Right lobe of liver (tissue), 6 donors: Measurements from ENCODE around the gene ZNF562. TPM values are rescaled to one million over a fixed set of nuclear protein-coding genes. Genes with fewer than 3 reads are reported as not detected.
A peak's percentile ranks its signal among the peaks of the same experiment; 100 is the strongest.
"Not testable (repeated sequence)": the region's sequence is repeated elsewhere in the genome, so short reads cannot be mapped to it uniquely, and the experiment has no call there.

ENCODE experiments used
- ATAC-seq, 4 donors: fragments of 200-7000 bp; cut with Tn5 transposase; one replicate each; pipeline ENCODE4 v1.9.1; 2020; ENCODE audit warnings: mild to moderate bottlenecking in 4 of 4, moderate library complexity in 4 of 4
- DNase-seq, 3 donors: peaks; one replicate each; pipeline ENCODE4 v3.0.0-alpha.2; 2020
- H3K27ac ChIP-seq, 3 donors: fragments of 200-600 bp; one replicate each; pipeline ENCODE4 v1.8.0; 2022
- H3K27me3 ChIP-seq, 2 donors: fragments of 200-600 bp; one replicate each; pipeline ENCODE4 v1.8.0; 2022
- H3K36me3 ChIP-seq, 4 donors: fragments of 200-600 bp; sonication (generic) in 1 of 4; one replicate each; pipeline versions ENCODE4 v1.5.1 to v1.8.0; 2017 to 2022; ENCODE audit warnings: control low read depth in 1 of 4
- H3K4me1 ChIP-seq, 4 donors: fragments of 200-600 bp; sonication (generic) in 1 of 4; one replicate each; pipeline versions ENCODE4 v1.5.1 to v1.8.0; 2017 to 2022; ENCODE audit warnings: control low read depth in 1 of 4
- H3K4me3 ChIP-seq, 3 donors: fragments of 200-600 bp; one replicate each; pipeline ENCODE4 v1.8.0; 2022
- H3K9me3 ChIP-seq, 4 donors: fragments of 200-600 bp; sonication (generic) in 1 of 4; one replicate each; pipeline versions ENCODE4 v1.5.1 to v1.8.0; 2017 to 2022; ENCODE audit warnings: control low read depth in 1 of 4
- CTCF ChIP-seq, 4 donors: fragments of 200-600 bp in 3 of 4; fragments of 450-650 bp in 1 of 4; IDR thresholded peaks; one replicate each; pipeline versions ENCODE4 v1.5.1 to v1.8.0; 2016 to 2022; ENCODE audit warnings: antibody characterized with exemption in 4 of 4, mild to moderate bottlenecking in 2 of 4
- POLR2A ChIP-seq: fragments of 450-650 bp; IDR thresholded peaks from one replicate; pipeline ENCODE4 v1.6.1; 2017; ENCODE audit warnings: antibody characterized with exemption, mild to moderate bottlenecking
- WGBS: methylation state at CpG from one replicate; pipeline ENCODE4 v1.1.6; 2018; ENCODE audit warnings: low coverage, low lambda C conversion rate; ENCODE audit not compliant: insufficient coverage; ENCODE audit errors: missing lambda C conversion rate; 5-methylcytosine and 5-hydroxymethylcytosine counted together
- intact Hi-C, 2 donors: fragments of 100-400 bp; cut with DNase I; formaldehyde crosslinking; loops; one replicate each; pipeline versions ENCODE4 v1.11.2 to v1.14.1; 2022
- total RNA-seq, 6 experiments: library from RNA; depleted of rRNA in 2 of 6; stranded (reverse); fragments of >200 nt in 2 of 6; fragmentation: NEBNext Ultra II Directional in 3 of 6; extraction: Animal tissue kit (Norgen Biotek cat#: 25700) in 3 of 6; gene quantifications; one replicate each; pipeline versions ENCODE4 v1.1.0 to v1.2.4, GENCODE V29; 2016 to 2023
- donor health status: DM: no; HTN: yes; CAD: no.
- donor health status: DM: no; HTN: no; CAD: no.
- donor health status: DM: no; HTN: no; CAD: no.
- donor health status: DM: no; HTN: yes; CAD: no.
- donor health status: DM: no; HTN: yes; CAD: no.

The ZNF562 gene
- total RNA-seq, 6 experiments from 2014 or later = 10.6 to 14.6 (median 11.3) TPM

DNA sequence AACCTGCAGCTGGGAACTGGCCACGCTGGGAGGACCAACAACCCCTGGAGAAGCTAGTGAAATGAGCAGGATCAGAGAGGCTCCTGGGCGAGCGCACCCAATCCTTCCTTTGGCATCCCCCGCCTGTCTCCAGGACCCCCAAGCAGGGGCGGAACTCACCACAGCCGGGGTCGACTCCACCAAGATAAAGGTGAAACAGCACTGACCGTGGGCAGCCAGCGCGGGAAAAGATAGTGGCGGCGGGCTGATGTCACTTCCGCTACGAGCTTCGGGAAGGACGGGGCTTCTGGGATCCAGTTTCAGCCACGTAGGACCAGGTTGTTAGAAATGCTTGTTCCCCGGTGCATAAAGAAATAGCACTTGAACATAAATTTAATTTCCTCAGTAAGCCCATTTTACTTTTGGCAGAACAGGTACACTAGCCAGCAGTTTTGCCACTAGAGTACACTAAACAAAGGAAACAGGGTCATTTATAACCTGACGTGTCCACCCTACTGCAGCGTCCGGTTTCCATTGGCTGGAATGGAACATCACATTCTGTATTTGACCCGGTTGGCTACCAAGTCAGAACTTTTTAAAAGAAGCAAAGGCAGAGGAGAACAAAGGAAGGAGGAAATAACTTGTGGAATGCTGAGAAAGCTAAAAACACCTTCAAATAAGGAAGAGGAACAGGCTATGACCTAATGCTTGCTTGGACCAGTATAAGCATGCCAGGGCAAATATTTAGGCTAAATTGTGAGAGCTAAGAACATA, 25.5 kb upstream of the ZNF562 start:
- no peak for TF ChIP-seq CTCF (IDR thresholded peaks at IDR 0.05)
- no peak for TF ChIP-seq POLR2A
- Histone ChIP-seq H3K36me3 (no peaks in the 10 kb centered on the region), H3K4me1 (no peaks in the 10 kb centered on the region), H3K27ac (no peak overlapping the region), H3K9me3 (no peaks in the 10 kb centered on the region), H3K4me3 (no peak overlapping the region), H3K27me3 (no peaks in the 10 kb centered on the region)
- no peak for ATAC-seq
- intact Hi-C loops = no loop called here
- DNase-seq = no peak
- 86% methylated on average over 17 of the region's 22 CpGs for WGBS

DNA sequence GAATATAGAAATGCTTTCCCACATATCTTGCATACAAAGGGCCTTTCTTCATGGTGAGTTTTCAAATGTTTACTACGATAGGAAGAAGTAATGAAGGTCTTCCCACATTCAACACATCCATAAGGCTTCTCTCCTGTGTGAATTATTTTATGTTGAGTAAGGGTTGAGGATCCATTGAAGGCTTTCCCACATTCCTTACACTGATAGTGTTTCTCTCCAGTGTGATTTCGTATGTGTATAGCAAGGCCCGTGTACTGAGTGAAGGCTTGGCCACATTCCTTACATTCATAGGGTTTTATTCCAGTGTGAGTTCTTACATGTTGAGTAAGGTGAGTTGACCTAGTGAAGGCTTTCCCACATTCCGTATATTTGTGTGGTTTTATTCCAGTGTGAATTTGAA, 15.4 kb upstream of the ZNF562 start:
- WGBS = 58% methylated on average over 4 of the region's 4 CpGs
- H3K9me3 ChIP-seq, DNase-seq, intact Hi-C loops, H3K27me3 ChIP-seq, H3K36me3 ChIP-seq, H3K4me3 ChIP-seq, ATAC-seq, H3K27ac ChIP-seq, H3K4me1 ChIP-seq: not testable (repeated sequence)

DNA sequence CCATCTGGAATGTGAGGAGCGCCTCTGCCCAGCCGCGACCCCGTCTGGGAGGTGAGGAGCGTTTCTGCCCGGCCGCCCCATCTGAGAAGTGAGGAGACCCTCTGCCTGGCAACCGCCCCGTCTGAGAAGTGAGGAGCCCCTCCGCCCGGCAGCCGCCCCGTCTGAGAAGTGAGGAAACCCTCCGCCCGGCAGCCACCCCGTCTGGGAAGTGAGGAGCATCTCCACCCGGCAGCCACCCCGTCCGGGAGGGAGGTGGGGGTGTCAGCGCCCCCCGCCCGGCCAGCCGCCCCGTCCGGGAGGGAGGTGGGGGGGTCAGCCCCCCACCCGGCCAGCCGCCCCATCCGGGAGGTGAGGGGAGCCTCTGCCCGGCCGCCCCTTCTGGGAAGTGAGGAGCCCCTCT, 5.1 kb upstream of the ZNF562 start:
- 100% methylated on average over 2 of the region's 30 CpGs for WGBS
- H3K4me1 ChIP-seq, H3K9me3 ChIP-seq, DNase-seq, H3K36me3 ChIP-seq, H3K4me3 ChIP-seq, intact Hi-C loops, ATAC-seq, H3K27ac ChIP-seq, H3K27me3 ChIP-seq: not testable (repeated sequence)

DNA sequence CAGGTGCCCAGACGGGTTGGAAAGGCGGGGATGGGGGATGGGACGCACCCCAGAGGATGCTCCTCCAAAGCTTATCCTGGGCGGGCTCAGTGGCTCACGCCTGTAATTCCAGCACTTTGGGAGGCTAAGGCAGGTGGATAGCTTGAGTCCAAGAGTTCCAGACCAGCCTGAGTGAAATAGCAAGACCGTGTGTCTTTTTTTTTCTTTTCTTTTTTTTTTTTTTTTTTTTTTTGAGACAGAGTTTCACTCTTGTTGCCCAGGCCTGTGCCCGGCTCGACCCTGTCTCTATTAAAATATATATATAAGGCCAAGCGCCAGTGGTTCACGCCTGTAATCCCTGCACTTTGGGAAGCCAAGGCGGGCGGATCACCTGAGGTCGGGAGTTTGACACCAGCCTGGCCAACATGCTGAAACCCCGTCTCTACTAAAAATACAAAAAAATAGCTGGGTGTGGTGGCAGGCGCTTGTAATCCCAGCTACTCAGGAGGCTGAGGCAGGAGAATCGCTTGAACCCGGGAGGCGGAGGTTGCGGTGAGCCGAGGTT, 530 bp upstream of the ZNF562 start:
- ATAC-seq, intact Hi-C loops, H3K27me3 ChIP-seq, H3K36me3 ChIP-seq, H3K4me1 ChIP-seq: not testable (repeated sequence)
- DNase-seq = peak in 1 of 3 donors; percentile 77
- WGBS = 59% methylated on average over 14 of the region's 20 CpGs
- Histone ChIP-seq H3K4me3 (peak overlapping the region; percentile 68 to 92 (median 76)), H3K9me3 (peaks cover 0 to 12% (median 6%) of the 10 kb centered on the region in 4 donors), H3K27ac (peak overlapping the region; percentile 86 to 93 (median 93))

DNA sequence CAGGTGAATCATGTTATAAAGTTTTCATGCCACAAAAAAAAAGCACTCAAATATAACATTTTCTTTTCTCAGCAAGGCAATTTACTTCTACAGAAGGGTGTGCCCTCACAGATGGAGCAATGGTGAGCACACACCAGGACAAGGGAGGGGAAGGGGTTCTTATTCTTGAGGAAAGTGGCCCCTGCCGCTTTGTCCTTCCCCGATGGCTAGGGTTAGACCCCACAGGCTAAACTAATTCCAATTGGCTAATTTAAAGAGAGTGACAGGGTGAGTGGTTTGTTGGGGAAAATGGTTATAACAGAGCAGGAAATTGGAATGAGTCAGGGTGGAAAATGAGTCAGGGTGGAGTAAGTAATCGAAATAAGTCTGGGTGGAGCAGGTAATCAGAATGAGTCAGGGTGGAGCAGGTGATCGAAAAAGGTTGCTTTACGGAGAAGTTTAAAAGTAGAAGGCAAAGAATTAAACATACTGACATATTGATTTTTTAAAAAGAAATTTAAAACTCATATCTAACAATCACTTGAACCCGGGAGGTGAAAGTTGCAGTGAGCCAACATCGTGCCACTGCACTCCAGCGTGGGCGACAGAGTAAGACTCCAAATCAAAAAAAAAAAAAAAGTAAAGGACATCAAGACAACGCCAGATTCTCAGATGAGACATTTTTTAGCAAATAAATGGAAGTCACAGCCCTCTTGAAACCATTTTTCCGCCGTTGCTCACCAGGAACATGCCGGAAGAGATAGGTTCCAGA, 813 bp downstream of the ZNF562 start:
- ATAC-seq = no peak
- Histone ChIP-seq H3K36me3 (peaks cover 0 to 8% (median 0%) of the 10 kb centered on the region in 4 donors), H3K27ac (peak overlapping the region; percentile 86 to 93 (median 93)), H3K27me3 (no peaks in the 10 kb centered on the region), H3K9me3 (peaks cover 0 to 12% (median 6%) of the 10 kb centered on the region in 4 donors), H3K4me1 (peaks cover 0 to 4% (median 0%) of the 10 kb centered on the region in 4 donors), H3K4me3 (peak overlapping the region; percentile 68 to 92 (median 76))
- intact Hi-C loops = no loop called here
- 30% methylated on average over 13 of the region's 13 CpGs for WGBS
- DNase-seq = no peak
- no peak for TF ChIP-seq CTCF (IDR thresholded peaks at IDR 0.05)
- no peak for TF ChIP-seq POLR2A

DNA sequence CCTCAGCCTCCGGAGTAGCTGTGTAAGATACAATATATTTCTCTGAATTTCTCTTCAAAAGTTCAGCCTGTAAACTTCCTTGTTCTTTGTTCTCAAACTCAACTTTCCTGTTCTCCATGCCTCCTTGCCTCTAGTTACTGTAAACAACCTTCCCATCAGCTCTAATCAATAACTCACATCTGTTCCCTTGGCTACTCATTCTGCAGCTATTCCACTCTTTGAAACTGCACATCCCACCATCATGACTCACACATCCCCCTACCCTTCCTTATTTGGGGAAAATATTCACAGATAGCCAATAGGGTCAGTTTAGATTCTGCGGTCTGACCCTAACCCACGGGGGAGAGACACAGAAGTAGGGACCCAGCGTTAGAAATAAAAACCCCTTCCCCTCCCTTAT, 2.0 kb downstream of the ZNF562 start:
- 97% methylated on average over 4 of the region's 4 CpGs for WGBS
- DNase-seq (no peak), ATAC-seq (no peak)
- intact Hi-C loops = no loop called here
- H3K36me3 ChIP-seq = peaks cover 0 to 8% (median 0%) of the 10 kb centered on the region in 4 donors
- H3K27ac ChIP-seq = no peak overlapping the region
- H3K4me1 ChIP-seq = peaks cover 0 to 4% (median 0%) of the 10 kb centered on the region in 4 donors
- TF ChIP-seq CTCF (IDR thresholded peaks at IDR 0.05) = no peak
- TF ChIP-seq POLR2A = no peak
- H3K4me3 ChIP-seq = no peak overlapping the region
- peaks cover 3 to 19% (median 6%) of the 10 kb centered on the region in 4 donors for H3K9me3 ChIP-seq
- no peaks in the 10 kb centered on the region for H3K27me3 ChIP-seq
